NCI-H345 treated with DMSO at 0.1 percent for 48 hours (cell line): Measurements from ENCODE around the gene EPHA4.

ENCODE experiments used
- DNase-seq: peaks from one replicate; lab custom pipeline; 2025; ENCODE audit not compliant: unreplicated experiment; lab: John Stamatoyannopoulos, UW

EPHA4 gene

GRCh38 chr2:221448057-221448843 lies 123.9 kb downstream of the EPHA4 start:
- DNase-seq = no peak

DNA sequence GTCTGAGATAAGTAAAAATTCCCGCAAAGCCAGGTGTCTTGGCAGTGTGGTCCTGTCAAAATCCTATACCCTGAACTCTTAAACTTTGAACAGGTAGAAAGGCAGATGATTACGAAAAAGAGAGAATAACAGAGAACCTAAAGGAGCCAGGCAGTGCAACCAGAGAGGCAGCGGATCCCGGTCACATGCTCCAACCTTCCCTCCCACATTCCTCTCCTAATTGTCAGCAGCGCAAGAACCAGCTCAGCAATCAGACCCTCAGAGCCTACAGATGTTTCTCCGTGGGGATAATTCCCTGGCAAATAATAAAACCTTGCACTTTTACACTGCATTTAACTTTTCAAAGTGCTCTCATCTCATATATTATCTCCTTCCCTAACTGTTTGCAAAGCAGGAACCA lies 124.8 kb downstream of the EPHA4 start:
- no peak for DNase-seq

DNA sequence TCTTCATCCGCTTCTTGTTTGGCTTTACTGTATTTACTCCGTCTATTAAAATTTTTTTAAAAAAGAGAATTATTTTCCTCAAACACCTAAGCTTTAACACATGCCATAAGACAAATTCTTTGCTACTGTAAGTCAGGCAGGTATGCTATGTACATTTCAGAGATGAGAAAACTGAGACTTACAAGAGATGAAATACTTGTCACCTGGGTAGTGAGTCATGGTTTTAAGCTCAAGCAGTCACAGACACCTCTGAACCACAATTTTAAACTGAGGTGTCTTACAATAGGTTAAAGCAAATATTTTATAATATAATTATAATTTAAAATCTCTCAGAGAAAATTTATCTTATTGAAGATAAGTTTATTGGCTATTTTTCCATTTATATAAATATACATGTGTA lies 126.0 kb downstream of the EPHA4 start:
- DNase-seq = no peak

DNA sequence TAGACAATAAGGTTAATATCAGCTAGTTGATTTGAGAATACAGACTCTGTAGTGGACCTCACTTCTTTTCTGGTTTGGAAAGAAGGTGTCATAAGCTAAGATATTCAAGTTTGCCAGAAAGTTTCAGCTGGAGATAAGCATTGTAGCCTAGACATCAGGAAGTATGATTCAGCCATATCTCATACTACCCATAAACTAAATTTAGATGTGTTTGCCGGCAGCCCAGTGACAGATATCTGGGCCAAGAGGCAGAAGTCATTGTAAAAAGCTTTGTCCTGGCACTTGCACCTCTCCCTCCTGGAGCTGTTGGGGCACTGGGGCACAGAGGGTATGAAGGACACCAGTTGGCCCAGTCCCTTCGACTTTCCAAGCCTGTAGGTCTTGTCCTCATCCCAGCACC lies 128.0 kb downstream of the EPHA4 start:
- DNase-seq = no peak

DNA sequence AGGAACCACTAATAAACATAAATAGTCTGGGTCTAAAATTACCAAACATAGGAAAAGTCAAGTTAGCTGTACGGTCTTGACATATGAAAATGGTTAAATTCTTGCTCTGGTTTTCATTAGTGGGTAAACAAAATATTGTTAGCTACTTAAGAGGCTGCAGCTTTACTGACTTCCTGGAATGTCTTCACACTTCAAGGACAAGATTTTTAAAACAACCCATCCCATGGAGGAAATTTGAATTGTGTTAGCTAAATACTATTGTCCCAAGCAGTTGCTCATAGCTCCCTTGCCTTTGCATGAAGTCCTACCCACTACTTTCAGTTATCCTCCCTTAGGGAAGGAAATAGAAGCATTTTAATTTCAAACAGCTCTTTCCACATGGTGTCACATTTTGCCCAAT lies 128.5 kb downstream of the EPHA4 start:
- DNase-seq = no peak

- DNase-seq = no peak
Measured at GRCh38 chr2:221442128-221442527, 130.0 kb downstream of the EPHA4 start.

DNA sequence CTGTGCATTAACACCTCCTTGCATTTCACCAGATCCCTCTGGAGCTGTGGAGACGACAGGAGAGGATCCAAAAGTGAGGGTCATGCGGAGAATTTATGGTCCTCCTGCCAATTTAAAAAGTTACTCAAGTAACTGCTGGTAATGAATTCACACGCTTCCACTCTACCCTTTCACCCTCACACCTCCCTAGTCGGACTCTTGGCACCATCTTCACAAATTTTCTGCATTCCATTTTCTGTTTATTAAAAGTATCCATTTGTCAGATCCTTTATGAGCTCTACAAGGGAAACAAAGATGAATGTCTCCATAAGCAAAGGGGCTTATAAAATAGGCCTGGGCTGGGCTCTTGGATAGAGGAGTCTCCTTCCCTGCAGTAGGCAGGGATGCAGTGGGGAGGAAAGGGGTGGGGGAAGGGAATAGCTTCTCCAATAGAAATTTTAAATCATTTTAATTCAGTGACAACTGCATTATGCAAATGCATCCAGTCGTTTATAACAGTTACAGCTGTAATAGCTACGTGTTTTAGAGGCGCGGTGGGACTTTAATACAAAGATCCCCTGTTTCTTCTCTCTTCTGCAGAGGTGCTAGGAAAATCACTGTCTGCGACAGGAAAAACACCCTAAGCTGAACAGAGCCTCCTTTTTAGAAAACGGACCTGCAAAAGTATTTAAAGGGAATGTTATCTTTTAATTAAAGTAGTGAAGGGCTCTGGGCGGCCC lies 132.2 kb downstream of the EPHA4 start:
- no peak for DNase-seq

- DNase-seq = no peak
Measured at GRCh38 chr2:221437056-221437455, 135.0 kb downstream of the EPHA4 start.

DNA sequence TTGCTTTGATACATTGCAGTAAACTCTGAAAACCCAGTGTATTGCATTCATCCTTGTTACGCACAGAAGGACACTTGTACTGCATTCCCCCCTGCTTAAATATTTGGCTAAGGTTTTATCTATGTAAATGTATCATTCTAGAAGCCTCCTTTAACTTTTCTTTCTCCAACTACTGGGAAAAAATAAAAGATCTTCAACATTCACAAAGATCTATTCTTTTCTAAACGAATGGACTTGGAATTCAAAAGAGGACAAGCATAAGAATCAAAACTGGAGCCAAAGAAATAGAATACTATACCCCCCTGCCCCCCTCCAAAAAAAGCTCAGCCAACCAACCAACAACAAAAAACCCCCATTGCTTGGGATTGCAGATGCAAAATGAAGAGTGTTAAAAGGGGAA lies 136.9 kb downstream of the EPHA4 start:
- no peak for DNase-seq

DNA sequence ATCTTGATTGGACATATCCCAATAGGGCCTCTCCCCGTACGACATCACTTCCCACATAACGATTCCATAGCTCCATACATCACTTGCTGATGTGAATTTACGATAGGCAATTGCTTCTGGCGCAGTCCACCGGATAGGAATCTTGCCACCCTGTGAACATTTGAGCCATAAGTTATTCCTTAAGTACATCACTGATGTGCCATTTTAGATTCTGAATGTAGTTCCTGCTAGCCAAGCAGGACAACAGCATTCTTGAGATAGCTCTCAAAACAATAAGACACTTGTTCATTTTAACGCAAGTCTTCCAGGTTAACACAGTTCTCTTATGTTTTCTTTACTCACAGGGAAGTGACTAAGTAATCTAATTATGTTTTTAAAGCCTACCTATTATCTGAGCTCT lies 138.0 kb downstream of the EPHA4 start:
- DNase-seq = no peak

- peak; percentile 83 for DNase-seq
Measured at GRCh38 chr2:221431477-221431876, 140.6 kb downstream of the EPHA4 start.

- no peak for DNase-seq
Measured at GRCh38 chr2:221429741-221430491, 142.2 kb downstream of the EPHA4 start.

GRCh38 chr2:221428896-221429295 lies 143.2 kb downstream of the EPHA4 start:
- DNase-seq = no peak

DNA sequence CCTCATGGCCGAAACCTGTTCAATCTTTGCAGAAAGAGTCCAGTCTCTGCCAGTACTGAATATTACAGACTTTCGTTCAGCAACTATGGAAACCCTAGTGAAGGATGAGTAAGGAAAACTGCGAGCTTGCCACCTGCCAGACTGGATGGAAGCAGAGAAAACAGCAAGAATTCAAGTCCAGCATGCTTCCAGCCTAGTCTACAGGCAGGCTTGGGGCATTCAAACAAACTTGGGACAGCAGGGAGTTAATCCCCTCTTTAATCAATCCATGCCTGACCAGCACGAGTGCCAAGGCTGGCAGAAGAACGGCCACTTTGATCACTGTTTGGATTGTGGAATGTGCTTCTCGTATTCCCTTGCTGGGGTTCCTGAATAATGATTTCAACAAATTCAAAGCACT lies 145.2 kb downstream of the EPHA4 start:
- DNase-seq = no peak

DNA sequence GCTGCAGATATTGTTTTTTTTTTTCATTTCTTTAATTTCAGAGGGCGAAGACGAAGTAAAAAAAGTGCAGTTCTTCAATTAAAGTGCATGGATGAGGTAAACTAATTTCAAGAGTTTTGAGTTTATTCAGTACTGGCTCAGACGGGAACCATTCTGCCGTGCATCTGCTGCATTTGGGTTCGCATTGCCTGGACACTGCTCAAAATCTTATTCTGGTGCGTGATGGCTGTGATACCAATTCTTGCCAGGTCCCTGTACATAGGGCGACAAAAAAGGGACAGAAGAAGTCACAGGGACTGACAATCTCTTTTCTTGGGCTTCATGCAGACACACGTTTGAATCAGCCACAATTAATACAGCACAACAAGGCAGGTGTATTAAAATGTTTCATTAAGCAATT lies 146.2 kb downstream of the EPHA4 start:
- no peak for DNase-seq

DNA sequence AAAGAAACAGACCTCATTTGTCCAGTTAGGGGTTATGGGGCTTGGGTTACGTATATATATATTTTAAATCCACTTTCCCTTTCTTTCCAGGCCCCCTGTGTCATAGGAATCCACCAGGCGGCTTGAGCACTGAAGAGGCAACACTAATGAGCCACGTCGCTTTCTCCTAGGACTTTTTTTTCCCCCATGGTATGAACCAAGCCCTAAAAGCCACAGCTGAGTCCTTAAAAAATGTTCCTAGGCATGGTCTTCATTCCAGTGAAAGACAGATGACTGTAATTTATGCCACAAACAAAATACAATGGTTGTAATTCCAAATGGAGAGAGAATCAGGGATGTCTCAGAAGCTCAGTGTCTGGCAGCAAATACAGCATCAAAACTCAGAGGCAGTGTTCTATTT lies 146.8 kb downstream of the EPHA4 start:
- DNase-seq = no peak

- DNase-seq = no peak
Measured at GRCh38 chr2:221423210-221423804, 148.8 kb downstream of the EPHA4 start.

GRCh38 chr2:221422516-221423209 lies 149.4 kb downstream of the EPHA4 start:
- DNase-seq = no peak

GRCh38 chr2:221420245-221420644 lies 151.9 kb downstream of the EPHA4 start:
- DNase-seq = no peak

DNA sequence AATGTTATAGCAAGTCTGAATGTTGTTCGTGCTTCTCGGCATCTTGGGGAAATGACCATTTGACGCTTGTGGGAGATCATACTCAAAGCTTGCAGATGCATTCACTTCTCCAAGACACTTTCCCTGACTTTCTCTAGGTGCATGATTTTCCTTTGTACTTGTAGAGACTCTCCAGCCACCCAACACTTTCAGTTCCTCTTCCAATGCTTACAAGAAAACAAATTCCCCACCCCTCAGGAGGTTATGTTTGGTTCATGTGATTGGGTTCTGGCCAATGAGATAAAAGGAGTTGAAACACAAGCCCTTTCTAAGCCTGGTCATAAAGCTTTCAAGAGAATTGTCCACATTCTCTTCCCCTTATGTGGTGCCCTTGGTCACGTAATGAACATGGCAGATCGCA lies 156.3 kb downstream of the EPHA4 start:
- no peak for DNase-seq

DNA sequence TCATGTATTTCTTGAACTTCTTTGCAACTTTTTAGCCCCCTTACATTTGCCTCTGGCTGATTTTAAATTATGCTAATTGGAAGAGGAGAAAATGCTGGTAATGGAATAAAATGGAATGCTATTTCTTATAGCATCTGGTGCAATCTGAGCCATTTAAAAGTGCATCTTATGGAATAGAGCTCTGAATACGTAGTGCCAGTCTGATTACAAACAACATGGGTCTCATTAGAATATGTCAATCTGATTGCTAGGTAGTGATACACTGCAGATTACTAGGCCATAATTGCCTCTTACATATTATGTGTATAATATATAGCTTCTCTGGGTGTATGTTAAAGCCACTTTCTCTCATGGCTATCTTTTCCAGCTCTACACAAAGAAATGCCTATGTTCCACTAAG lies 159.1 kb downstream of the EPHA4 start:
- DNase-seq = no peak
